ENCODE results near the gene CHD3. TPM values are rescaled to one million over a fixed set of nuclear protein-coding genes. Genes with fewer than 3 reads are reported as not detected.

The CHD3 gene
- total and polyA plus RNA-seq, 2 of the 13 experiments (the other 11 are each of a cell fraction or from before 2014, with no cell fraction given), result 2.7 to 3.7 TPM

DNA sequence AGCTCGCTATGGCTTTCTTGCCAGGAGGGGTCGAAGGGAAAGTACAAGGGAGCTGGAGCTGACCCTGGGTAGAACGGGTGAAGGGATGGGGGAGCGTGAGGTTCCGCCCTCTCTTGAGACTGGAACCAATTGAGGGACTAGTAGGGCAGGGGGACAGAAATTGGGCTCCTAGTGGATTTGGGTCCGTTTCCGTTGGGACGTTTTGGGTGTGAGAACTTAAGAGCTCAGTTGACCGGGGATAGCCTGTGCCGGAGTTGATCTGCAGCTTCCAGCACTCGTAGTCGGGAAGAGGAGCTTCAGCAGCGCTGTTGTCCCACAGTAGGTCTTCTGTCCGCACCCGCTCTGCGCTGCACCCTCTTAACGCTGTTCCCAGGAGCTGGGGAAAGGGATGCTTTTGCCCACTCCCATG, 43.9 kb downstream of the CHD3 start (continued):
- TF ChIP-seq ZNF563 (CRISPR knock-in tag; IDR thresholded peaks at IDR 0.05) (no peak), ZNF777 (CRISPR knock-in tag; IDR thresholded peaks at IDR 0.05) (peak; percentile 53; the same call in 1 of the 2 replicates), ZNF468 (CRISPR knock-in tag; IDR thresholded peaks at IDR 0.05) (no peak), NR1H2 (CRISPR knock-in tag; IDR thresholded peaks at IDR 0.05; ENCODE audit: borderline replicate concordance, low read depth) (no peak), ZNF841 (CRISPR knock-in tag; IDR thresholded peaks at IDR 0.05; ENCODE audit: borderline replicate concordance) (no peak), ZNF30 (CRISPR knock-in tag; IDR thresholded peaks at IDR 0.05) (no peak), ZNF230 (CRISPR knock-in tag; IDR thresholded peaks at IDR 0.05) (0 out of 2 replicates have a peak, but pooled peaks have one; percentile 9), EP300 (IDR thresholded peaks at IDR 0.05; ENCODE audit: low read depth in 2 of 2, low read length in 2 of 2) (no peak), EP300 (CRISPR knock-in tag; IDR thresholded peaks at IDR 0.05; ENCODE audit: borderline replicate concordance) (no peak), CEBPB (IDR thresholded peaks at IDR 0.05; ENCODE audit: borderline replicate concordance, low read depth, low read length) (no peak), ZNF737 (CRISPR knock-in tag; IDR thresholded peaks at IDR 0.05; ENCODE audit: borderline replicate concordance) (no peak), ZNF337 (CRISPR knock-in tag; IDR thresholded peaks at IDR 0.05; ENCODE audit: borderline replicate concordance, low read depth) (no peak)
- TF ChIP-seq, protein P1, sequence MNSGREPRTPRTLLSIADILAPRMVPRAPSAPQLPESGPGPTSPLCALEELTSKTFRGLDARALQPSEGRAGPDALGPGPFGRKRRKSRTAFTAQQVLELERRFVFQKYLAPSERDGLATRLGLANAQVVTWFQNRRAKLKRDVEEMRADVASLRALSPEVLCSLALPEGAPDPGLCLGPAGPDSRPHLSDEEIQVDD (CRISPR knock-in tag; IDR thresholded peaks at IDR 0.05; ENCODE audit: borderline replicate concordance), result no peak
- TF ChIP-seq, protein P2, sequence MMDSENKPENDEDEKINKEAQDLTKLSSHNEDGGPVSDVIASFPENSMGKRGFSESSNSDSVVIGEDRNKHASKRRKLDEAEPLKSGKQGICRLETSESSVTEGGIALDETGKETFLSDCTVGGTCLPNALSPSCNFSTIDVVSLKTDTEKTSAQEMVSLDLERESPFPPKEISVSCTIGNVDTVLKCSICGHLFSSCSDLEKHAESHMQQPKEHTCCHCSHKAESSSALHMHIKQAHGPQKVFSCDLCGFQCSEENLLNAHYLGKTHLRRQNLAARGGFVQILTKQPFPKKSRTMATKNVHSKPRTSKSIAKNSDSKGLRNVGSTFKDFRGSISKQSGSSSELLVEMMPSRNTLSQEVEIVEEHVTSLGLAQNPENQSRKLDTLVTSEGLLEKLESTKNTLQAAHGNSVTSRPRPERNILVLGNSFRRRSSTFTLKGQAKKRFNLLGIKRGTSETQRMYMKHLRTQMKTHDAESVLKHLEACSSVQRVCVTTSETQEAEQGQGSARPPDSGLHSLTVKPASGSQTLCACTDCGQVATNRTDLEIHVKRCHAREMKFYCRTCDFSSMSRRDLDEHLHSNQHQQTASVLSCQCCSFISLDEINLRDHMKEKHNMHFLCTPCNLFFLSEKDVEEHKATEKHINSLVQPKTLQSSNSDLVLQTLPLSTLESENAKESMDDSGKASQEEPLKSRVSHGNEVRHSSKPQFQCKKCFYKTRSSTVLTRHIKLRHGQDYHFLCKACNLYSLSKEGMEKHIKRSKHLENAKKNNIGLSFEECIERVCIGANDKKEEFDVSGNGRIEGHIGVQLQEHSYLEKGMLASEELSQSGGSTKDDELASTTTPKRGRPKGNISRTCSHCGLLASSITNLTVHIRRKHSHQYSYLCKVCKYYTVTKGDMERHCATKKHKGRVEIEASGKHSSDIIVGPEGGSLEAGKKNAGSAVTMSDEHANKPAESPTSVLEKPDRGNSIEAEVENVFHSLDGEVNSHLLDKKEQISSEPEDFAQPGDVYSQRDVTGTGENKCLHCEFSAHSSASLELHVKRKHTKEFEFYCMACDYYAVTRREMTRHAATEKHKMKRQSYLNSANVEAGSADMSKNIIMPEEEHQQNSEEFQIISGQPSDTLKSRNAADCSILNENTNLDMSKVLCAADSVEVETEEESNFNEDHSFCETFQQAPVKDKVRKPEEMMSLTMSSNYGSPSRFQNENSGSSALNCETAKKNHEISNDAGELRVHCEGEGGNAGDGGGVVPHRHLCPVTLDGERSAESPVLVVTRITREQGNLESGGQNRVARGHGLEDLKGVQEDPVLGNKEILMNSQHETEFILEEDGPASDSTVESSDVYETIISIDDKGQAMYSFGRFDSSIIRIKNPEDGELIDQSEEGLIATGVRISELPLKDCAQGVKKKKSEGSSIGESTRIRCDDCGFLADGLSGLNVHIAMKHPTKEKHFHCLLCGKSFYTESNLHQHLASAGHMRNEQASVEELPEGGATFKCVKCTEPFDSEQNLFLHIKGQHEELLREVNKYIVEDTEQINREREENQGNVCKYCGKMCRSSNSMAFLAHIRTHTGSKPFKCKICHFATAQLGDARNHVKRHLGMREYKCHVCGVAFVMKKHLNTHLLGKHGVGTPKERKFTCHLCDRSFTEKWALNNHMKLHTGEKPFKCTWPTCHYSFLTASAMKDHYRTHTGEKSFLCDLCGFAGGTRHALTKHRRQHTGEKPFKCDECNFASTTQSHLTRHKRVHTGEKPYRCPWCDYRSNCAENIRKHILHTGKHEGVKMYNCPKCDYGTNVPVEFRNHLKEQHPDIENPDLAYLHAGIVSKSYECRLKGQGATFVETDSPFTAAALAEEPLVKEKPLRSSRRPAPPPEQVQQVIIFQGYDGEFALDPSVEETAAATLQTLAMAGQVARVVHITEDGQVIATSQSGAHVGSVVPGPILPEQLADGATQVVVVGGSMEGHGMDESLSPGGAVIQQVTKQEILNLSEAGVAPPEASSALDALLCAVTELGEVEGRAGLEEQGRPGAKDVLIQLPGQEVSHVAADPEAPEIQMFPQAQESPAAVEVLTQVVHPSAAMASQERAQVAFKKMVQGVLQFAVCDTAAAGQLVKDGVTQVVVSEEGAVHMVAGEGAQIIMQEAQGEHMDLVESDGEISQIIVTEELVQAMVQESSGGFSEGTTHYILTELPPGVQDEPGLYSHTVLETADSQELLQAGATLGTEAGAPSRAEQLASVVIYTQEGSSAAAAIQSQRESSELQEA (CRISPR knock-in tag; IDR thresholded peaks at IDR 0.05; ENCODE audit: not compliant biosample characterization), result no peak
- TF ChIP-seq, protein P3, sequence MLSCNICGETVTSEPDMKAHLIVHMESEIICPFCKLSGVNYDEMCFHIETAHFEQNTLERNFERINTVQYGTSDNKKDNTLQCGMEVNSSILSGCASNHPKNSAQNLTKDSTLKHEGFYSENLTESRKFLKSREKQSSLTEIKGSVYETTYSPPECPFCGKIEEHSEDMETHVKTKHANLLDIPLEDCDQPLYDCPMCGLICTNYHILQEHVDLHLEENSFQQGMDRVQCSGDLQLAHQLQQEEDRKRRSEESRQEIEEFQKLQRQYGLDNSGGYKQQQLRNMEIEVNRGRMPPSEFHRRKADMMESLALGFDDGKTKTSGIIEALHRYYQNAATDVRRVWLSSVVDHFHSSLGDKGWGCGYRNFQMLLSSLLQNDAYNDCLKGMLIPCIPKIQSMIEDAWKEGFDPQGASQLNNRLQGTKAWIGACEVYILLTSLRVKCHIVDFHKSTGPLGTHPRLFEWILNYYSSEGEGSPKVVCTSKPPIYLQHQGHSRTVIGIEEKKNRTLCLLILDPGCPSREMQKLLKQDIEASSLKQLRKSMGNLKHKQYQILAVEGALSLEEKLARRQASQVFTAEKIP (CRISPR knock-in tag; IDR thresholded peaks at IDR 0.05; ENCODE audit: borderline replicate concordance), result no peak
- TF ChIP-seq, protein P4, sequence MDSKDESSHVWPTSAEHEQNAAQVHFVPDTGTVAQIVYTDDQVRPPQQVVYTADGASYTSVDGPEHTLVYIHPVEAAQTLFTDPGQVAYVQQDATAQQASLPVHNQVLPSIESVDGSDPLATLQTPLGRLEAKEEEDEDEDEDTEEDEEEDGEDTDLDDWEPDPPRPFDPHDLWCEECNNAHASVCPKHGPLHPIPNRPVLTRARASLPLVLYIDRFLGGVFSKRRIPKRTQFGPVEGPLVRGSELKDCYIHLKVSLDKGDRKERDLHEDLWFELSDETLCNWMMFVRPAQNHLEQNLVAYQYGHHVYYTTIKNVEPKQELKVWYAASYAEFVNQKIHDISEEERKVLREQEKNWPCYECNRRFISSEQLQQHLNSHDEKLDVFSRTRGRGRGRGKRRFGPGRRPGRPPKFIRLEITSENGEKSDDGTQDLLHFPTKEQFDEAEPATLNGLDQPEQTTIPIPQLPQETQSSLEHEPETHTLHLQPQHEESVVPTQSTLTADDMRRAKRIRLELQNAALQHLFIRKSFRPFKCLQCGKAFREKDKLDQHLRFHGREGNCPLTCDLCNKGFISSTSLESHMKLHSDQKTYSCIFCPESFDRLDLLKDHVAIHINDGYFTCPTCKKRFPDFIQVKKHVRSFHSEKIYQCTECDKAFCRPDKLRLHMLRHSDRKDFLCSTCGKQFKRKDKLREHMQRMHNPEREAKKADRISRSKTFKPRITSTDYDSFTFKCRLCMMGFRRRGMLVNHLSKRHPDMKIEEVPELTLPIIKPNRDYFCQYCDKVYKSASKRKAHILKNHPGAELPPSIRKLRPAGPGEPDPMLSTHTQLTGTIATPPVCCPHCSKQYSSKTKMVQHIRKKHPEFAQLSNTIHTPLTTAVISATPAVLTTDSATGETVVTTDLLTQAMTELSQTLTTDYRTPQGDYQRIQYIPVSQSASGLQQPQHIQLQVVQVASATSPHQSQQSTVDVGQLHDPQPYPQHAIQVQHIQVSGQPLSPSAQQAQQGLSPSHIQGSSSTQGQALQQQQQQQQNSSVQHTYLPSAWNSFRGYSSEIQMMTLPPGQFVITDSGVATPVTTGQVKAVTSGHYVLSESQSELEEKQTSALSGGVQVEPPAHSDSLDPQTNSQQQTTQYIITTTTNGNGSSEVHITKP (CRISPR knock-in tag; IDR thresholded peaks at IDR 0.05; ENCODE audit: low read depth), result no peak
